Colon (tissue), 2 donors: Measurements from ENCODE around the gene RCAN1.

ENCODE experiments used
- FAIRE-seq: peaks from 2 replicates; lab custom pipeline; 2012; peaks lifted over from hg19 to GRCh38; lab: Jason Lieb, UNC
- donor health status: control.
- donor health status: control.

RCAN1 gene

DNA sequence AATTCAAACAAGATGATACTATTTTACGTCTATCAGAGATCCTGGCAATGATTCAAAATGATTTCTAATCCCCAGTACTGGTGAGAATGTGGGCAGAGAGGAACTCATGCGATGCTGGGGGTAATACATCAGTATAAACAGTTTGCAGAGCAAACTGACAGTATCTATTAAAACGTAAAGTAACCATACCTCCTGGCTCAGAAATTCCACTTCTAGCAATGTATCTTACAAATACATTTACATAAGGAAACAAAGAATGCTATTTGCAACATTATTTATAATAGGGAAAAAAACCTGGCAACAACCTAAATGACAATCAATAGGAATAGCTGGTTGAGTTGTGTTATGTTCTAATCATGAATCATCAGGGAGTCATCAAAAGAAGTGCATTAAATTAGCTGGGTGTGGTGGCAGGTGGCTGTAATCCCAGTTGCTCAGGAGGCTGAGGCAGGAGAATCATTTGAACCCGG, 15.9 kb downstream of the RCAN1 start:
- FAIRE-seq, result no peak

DNA sequence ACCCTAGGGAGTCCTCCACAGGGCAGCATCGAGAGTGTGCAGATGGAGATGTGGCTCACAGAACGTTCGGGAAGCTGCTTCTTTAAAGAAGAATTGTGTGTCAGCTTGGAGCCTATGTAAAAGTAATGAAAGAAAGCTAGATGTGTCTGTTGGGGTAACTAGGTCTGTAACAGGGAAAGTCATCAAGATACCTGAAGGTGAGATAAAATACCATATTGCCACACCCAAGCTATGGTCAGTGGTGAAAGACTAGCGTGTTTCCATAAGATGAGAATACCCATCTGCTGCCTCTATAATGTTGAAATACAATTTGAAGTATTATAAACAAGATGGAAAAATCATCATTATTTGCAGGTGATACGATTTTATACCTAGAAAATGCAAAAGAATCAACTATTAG, 17.5 kb downstream of the RCAN1 start:
- no peak for FAIRE-seq

DNA sequence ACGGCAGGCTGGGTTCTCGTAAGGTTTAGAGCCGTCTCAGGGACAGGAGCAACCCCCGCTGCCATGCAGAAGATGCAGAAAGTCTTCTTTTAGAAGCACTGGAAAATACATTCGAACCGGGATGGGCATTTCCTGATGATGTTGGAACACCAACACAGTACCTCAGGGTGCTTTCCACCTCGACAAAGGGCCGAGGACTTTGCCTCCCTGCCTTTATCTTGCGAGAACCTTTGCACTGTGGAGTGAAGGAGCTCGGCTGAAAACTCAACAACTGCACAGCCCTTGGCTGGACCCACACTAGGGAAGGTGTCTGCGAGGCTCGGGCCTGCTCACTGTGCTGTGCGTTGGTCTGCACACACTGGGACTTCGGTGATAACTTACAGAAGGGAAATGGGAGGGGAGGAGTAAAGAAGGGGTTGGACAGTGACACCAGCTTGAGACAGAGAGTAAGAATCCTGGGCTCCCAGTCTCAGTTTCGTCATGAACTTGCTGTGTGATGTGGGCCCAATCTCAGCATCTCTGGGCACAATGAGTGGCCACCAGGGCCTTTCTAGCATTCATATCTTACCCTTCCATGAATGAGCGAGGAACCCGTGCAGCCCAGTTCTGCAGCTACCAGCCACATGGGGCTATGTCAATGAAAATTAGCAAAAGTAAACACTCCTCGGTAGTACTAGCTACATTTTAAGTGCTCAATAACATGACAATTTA, 18.2 kb downstream of the RCAN1 start:
- no peak for FAIRE-seq

DNA sequence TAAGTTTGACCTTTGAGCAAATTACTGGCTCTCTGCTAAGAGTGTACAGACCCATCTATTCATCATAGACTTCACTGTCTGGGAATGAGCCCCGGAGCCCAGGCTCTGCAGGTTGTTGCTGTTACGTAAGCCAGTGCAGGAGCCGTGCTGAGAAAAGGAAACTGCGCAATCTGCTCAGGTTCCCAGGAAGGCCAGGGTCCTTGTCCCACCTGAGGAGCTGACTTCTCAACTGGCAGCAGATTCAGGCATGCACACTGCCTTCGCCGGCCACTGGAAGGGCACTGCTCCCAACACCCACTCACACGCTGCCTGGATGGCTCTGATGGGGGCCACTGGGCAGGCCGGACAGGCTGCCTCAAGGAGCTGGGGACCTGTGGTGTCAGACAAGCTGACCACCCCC, 19.5 kb downstream of the RCAN1 start:
- no peak for FAIRE-seq

DNA sequence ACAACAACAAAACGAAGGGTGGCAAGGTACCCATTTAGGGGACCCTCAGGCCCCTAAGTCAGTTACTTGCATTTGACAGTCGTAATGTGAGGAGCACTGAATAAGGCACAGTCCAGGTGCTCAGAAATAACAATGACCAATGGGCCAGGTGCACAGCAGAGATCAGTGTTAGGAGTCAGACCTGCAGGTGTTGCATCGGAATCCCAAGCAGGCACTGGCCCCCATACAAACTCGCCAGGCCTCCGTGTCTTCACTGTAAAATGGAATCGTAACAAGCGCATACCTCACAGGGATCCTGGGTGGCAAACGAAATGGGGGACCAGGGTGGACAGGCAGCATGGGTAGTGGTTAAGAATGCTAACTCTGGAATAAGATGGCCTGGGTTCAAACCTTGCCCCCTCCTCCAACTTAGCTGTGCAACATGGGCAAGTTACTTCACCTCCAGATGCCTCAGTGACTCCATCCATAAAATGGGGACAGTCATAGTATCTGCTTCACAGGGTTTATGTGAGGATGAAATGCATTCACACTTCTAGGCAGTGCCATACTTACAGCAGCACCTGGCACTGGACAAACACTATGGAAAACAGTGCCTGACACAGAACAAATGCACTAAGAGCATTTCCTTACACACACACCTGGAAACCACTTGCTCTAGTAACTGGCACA, 20.2 kb downstream of the RCAN1 start:
- FAIRE-seq, result no peak

DNA sequence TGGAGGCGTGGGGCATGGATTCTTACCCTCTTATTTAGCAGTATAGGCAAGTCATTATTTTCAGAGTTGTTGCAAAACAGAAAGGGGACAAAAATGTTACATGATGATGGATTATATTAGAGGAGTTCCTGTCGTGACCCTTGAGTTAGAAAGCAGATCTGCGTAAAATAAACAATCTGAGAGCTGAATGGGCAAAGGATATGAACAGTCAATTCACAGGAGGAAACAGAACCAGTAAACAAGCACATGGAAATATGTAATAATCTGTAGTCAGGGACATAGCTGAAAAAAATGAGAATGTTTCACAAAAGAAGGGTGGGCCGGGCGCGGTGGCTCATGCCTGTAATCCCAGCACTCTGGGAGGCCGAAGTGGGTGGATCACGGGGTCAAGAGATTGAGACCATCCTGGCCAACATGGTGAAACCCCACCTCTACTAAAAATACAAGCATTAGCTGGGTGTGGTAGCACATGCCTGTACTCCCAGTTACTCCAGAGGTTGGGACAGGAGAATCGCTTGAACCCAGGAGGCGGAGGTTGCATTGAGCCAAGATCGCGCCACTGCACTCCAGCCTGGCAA, 20.9 kb downstream of the RCAN1 start:
- FAIRE-seq, result no peak

DNA sequence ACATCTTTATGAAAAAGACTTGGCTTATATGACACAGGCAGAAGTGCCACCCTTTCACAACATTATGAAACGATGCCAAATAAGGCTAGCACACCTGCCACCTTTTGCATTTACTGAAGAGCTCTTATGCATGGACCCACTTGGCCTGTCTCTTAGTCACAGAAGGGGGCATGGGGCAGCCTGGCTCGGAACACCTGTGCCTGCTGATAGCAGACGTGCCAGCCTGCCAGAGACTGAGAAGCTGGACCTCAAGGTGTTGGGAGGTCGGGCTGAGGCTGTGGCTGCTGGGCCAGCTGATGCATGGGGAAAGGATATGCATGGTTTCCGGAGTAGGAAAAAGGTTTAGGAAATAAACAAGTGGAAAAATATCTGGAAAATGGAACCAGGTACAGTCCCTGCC, 21.5 kb downstream of the RCAN1 start:
- FAIRE-seq, result no peak

DNA sequence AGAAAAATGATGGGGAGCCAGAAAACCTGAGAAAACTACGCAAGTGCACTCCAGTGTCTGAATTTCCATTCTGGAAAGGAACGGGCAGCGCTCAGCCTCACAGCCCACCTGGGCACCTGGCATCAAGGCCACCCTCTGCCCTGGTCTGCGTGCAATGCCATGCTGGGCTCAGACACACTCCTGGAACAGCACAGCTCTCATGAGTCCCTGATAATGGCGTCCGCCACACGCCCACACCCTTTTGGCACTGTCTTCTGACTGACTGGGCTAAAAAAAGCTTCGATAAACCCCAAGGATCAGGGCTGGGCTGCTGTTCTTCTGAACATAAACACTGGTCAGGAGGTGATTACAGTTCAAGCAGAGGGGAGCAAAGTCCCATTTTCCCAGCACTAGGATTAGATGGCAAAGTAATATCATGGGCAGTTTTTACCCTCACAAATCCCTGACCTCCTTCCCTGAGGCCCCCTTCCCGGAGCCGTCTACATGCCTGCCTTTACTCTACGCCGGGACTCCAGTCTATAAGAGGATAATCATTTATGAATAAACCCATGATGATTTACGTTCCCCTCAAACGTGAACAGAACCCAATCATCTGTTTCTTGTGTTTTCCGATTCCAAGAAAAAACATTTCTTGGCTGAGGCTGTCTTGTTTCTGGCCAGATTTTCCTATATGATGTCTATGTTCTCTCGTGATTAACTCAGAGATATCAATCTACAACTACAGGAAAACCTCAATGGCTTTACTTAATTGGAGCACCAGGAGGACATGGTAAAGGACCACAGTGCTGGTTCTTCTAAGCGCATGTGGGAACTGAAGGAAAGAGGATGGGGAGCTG, 22.6 kb downstream of the RCAN1 start:
- FAIRE-seq, result no peak

DNA sequence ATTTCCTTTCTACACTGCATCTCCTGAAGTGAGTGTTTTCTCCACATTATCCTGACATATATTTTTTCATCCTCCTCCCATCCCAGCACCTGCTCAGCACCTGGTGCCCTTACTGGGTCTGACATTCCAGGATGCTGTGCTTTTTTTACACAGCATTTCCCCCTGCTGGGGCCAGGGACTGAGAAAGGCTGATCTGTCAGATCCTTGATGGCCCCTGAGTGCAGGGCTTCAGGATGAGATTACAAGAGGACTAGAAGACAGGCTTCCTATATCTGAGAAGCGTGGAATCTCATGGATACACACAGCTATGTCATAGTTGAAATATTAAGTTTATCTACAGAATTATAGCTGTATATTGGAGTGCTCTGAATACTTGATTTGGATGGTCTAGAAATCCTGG, 24.4 kb downstream of the RCAN1 start:
- FAIRE-seq, result no peak

DNA sequence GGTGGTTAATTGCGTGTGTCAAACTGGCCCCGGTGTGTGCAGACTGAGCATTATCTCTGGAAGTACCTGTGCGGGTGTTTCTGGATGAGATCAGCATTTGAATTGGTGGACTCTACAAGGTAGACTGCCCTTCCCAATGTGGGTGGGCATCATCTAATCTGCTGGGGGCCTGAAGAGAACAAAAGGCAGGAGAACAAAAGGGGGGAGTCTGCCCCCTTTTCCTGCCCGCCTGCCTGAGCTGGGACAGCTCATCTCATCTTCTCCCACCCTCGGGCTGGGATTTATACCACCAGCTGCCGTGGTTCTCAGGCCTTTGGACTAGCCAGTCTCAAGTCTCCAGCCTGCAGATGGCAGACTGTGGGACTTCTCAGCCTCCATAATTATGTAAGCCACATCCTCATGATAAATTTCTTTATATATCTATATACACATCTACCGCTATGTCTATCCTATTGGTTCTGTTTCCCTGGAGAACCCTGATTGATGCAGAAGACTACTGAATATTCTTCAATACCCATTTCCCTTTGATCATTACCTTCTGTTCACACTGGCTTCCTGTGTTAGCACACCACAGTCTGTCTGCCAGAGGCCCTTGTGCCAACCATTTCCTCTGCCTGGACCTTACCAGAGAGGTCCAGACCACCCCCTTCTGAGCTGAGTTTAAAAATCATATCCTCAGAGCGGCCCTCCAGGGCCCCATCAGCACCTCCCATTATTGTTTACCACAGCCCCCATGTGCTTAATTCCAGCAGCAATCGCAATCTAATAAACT, 25.2 kb downstream of the RCAN1 start:
- FAIRE-seq, result no peak

DNA sequence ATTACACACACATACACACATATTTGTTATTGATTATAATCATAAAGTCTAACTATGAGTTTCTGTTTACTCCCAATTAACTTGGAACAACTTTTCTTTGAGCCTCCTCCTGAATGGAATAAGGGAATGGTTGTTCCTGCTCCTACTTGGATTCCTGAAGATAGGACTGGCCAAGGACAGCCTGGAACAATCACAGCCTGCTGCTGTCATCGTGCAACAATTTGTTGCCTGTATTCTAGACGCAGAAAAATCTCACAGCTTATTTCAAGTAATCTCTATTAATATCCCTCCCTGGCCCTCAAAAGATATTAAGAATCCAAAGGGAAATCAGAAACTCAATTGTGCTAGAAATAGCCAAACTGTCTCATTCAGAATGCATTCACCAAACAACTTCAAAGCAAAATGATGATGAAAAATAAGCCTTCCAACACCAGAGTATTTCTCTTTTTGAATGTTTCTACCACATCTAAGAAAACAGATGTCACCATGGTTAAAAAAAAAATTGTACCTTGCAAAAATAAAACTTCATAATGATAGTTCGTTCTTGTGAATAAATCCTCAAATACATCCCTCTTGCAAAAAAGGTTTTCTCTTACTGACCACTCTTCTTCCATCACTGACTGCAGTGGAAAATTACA, 30.9 kb downstream of the RCAN1 start:
- no peak for FAIRE-seq

DNA sequence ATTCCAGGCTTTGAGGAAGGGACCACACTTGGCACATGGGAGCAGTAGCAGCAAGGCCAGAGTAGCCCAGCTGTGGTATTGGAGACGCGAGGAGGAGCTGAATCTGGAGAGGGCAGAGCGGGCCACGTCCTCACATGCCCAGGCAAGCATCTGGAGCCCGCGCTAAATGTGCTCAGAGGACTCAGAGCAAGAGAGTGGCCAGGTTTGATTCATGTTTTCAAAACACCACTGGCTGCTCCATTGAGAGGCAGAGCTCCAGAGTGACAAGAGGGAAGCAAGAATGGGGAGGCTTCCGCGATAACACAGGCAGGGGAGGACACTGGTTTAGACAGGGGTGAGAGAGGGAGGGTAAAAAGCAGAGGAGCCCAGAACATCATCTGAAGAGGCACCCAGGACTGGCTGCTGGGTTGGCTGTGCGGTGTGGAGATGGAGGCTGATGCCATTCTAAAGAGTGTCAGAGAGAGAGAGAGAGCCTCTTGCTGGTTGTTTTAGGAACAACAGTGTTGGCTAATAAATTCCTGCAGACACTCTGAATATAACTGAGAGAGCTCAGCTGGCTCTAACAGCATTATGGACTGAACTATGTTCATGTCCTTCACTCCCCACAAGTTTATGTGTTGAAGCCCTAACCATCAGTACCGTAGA, 32.3 kb downstream of the RCAN1 start:
- FAIRE-seq, result no peak

DNA sequence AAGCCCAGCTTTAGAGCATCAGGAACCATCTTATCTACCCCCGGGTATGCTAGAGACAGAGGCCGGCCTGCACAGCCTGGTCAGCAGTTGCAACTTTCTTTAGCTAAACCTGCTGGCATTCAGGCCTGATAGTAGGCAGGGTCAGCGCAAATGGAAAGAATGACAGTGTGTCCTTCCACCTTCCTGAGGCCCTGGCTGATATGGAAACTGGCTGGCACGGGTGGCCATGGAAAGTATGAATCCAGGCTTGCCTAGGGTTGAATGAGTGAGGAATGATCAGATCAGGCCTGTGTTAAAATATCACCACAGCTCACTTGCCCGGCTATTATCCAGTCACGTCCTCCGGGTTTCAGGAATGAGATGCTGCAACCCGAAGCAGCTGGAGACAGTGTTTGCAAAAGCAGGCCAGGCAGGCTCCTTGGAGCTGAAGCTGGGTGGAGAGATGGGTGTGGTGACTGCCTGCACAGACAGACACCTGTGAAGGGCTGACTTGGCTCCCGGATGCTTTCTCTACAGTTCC, 34.7 kb downstream of the RCAN1 start:
- no peak for FAIRE-seq

DNA sequence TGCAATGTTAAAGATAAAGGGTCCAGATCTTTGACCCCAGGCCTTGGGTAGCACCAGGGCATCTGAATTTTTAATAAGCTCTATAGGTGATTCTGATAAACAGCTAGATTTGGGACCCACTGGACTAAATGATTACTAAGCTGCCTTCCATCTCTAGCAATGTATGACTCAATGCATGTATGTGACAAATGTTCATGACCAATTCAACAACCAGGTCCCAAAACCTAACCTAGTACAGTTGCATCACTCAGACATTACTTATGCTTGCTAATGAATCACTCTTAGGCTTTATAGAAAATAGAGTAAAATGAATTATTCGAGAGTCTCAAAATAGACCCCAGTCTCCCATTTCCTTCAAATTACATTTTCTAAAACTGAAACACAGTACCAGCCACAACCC, 35.5 kb downstream of the RCAN1 start:
- no peak for FAIRE-seq

DNA sequence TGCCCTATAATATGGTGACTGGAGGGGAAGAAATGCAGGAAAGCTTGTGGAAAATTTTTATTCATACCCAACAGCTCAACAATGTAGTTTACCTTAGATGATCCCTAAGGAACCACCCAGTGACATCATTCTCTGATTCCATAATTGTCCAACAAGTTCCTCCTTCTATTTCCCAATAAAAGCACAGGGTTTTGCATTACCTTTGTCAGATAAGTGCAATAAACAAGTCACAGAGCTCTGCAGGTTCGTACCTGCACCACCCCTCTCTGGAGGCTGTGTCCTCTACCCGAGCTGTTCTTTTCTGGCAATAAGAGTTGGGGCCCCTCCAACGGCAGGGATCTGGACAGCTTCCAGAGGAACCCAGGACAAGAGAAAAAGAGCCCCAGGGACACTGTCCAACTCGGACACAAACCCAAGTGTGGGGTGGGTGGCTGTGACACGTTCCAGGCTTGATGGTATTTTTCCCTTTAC, 38.8 kb downstream of the RCAN1 start:
- FAIRE-seq, result no peak

DNA sequence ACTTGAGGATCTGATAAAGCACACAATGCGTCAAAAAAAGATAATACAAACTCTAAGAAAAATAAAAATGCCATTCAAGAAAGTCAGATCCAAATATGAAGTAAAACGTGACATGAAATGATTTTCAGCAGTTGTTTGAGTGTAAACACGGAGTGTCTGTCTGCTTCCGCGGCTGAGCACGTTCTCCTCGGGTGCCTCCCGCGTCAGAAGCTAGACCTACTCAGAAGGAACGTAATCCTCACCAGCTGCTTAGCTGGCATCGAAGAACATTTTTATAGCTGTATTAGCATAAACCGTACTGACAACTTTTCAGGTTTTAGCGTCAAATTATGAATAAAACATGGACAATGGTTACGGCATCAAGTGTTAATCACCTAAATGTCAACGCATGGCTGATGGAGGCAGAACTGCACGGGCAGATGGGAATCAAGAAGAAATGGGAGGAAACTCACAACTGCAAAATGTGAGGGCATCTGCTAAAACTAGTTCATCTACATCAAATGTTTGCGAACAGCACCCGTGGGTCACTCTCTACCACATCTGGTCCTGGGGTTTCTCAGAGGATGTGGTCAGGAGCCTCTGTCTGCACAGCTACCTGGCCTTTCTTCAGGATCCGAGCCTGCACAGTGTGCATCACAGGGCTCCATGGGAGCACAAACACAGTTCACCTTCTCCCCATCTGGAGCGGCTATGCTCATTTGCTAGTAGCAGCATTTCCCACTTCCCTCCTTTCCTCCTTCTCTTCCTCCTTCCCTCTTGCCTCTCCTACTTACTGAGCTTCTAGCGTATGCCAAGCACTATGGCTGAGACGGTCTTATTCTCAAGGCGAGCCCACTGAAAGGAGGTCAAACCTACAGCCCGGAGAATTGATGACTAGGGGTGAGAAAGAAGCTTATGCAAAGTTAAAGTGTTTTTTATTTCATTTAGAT, 40.0 kb downstream of the RCAN1 start:
- FAIRE-seq, result no peak

DNA sequence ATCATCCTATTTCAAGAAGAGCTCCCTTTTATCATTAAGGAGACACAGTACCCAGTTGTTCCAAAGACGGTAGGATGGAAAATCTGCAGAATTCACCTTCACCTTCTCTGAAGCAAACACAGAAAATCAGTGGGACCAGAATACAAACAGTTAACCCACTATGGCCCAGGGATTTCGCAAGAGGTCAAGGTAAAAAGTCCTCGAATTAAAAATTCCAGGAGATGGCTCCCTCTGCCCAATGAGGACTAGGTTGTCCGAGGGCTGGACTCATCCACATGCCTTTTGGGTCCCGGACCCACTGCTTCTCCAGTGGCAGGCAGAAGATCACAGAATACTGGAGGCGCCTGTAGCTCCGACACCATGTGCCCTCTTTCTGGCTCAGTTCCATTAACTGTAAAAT, 42.9 kb downstream of the RCAN1 start:
- FAIRE-seq, result no peak

DNA sequence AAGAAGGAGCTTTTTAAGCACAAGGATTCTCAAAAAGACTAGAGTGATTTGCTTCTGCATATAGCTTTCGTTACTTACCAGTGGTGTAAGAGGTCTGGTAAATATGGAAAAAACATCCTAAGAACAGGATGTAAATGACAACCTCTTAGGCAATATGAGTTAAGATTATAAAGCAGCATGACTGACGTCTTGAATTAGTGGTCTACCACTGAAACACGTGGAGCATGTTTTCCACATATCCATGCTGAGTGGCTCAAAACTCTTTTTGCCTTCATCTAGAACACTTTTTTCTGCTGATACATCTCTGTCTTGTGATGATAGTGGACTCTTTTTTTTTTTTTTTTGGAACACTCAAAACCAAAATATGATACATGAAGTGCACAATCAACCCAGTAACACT, 44.6 kb downstream of the RCAN1 start:
- no peak for FAIRE-seq

DNA sequence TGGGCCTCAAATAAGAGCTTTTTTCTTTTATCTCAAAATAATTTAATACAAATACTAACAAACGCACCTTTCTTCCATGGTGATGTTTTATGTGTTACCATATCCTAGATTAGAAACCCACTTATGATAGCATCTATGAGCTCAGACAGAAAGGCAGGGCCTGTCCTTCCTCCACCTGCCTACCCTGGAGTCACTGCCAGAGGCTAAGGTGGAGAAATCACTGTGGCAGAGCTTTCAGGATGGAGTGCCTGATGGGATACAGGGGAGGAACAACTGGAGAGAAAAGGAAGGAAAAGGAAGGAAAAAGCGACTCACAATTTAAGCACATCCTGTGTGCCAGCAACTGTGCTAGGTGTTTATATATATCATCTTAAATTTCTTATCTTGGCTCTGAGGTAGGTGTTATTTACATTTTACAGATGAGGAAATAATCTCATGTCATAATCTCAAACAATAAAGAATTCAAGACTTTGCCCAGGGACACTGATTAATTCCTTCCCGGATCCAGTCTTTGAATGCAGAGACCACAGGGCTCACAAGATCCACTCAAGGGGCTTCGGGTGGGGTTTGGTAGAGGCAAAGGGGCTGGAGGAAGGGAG, 45.4 kb downstream of the RCAN1 start:
- no peak for FAIRE-seq
